RPMI7951 (cell line): ENCODE measurements around the gene CECR2. TPM values are rescaled to one million over a fixed set of nuclear protein-coding genes. Genes with fewer than 3 reads are reported as not detected.

Source experiments
- DNase-seq: peaks from one replicate; pipeline ENCODE4 v3.0.0-alpha.2; 2012; ENCODE audit warnings: low read depth
- total RNA-seq: library from RNA; depleted of rRNA; stranded (reverse); fragments of >200 nt; shearing (Covaris generic); gene quantifications from 2 replicates; pipeline ENCODE4 v1.2.3, GENCODE V29; 2014; rRNA removed

CECR2 gene
- 0.10 and 0.12 TPM in 2 replicates for total RNA-seq

DNA sequence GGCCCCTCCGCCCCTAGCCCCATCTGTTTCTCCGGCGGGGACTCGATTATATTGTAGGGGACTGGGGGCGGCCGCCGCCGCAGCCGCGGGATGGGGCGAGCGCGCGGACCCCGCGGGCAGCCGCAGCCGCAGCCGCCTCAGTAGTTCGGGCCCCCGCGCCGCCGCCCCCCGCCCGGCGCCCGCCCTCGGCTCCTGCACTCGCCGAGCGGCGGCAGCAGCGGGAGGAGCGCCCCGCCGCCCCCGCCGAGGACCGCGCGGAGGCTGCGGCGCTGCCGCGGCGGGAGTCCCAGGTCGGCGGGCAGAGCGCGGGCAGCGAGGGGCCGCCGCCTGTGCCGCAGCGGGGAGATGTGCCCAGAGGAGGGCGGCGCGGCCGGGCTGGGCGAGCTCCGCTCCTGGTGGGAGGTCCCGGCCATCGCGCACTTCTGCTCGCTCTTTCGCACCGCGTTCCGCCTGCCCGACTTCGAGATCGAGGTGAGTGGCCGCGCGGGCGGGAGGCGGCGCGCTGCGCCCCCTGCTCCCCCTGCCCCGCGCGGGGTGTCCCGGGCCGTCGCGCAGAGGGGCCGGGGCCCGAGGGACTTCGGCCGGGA, at the start of gene CECR2:
Gene CECR2 (plus strand): TSS at position 22 of the 587 bp plus-strand sequence. CDS start 324 bp downstream, at position 346.
- DNase-seq: no peak

DNA sequence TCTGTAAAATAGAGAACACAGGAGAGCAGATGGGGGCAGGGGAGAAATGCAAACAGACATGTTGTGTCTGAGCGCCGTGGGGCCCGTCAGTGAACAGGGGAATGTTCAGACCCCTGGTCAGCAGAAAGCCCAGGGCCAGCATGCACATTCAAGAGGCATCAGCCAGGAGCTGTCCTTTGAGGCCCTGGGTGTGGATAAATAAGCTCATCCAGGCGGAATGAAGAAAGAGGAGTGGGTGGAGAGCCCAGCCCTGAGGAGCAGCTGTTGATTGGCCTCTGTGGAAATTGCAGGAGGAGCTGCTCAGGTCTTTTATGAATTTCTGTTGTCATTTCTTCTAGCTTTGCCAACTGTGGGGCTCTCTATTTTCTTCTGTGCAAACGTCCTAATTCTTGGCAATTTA, 49.7 kb upstream of the CECR2 start:
- DNase-seq: no peak

DNA sequence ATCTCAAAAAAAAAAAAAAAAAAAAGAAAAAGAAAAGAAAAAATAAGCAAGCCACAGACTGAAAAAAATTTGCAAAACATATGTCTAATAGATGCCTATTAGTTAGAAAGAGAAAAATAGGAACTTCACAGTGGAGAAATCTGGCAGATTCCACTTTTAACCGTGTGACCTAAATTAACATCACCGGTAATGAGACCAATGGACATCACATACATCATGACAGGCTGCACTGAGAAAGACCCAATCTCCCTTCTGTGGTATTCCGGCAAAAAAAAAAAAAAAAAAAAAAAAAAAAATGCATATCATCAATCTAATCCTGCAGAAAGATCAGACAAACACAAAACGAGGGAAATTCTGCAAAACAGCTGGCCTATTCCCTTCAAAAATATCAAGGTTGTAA, 46.7 kb upstream of the CECR2 start:
- DNase-seq: no peak

DNA sequence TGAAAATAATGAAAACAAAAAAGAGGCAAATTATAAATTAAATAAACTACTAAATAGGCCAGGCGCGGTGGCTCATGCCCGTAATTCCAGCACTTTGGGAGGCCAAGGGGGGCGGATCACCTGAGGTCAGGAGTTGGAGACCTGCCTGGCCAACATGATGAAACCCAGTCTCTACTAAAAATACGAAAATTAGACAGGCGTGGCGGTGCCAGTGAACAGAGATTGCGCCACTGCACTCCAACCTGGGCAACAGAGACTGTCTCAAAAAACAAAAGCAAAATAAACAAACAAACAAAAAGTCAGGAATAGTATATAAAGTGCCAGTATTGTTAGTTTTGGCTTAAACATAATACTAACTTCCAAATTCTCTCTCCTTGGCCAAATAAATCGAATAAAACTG, 37.6 kb upstream of the CECR2 start:
- DNase-seq: no peak

DNA sequence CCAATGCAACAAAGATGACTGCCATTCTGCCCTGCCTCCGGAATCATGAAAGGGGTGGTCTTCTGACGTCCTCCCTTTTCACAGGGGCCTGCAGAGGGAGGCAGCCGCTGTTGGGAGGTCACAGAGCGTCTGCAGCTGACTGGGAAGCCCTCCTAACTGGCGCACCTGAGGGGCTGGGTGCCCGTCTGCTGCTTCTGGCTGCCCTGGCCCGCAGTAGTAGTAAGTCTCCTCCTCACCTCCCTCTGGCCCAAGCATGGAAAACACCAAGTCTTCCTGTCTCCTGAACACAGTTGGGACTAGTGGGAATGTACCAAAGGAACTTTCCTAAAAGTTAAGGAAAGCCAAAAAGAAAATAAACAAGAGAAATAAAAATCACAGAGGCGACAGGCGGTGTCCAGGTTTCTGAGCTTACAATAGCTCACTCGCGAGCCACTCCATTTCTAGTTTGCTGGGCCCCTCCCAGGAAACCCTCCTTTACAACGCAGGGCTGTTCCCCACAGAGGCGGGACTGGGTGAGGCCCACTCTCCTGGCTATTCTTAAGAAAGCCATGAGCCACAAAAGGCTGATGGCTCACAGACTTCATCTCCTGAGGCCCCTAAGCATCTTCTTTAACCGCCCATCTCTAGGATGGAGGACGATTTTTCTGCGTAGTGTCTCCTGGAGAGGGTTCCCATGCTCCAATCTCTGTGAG, 37.0 kb upstream of the CECR2 start:
- no peak for DNase-seq

DNA sequence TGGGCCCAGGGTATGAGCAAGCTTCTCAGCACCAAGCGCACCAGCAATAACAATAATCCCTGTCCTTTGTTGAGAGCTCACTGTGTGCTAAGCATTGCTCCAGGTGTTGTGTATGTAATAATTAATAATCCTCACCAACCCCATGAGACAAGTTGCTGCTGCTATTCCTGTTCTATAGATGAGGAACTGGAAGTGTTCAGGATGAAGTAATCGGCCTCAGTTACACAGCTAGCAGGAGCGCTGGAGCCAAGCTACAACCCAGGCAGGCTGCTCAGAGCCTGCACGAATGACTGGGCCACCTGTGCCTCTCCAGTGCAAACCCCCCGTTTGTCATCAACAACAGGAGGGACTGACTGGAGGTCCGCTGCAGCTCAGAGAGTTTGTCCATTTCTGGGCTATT, 35.2 kb upstream of the CECR2 start:
- DNase-seq: no peak

DNA sequence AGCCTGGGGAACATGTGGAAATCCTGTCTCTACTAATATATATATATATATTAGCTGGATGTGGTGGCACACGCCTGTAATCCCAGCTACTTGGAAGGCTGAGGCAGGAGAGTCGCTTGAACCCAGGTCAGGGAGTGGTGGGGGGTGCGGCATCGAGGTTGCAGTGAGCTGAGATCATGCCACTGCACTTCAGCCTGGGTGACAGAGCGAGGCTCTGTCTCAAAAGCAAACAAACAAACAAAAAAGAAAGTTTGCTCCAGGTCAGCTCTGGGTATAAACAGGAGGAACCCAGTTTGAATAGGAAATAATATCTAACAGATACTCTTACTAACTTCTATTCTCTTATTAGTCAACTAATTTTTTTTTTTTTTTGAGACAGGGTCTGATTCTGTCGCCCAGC, 34.3 kb upstream of the CECR2 start:
- DNase-seq: no peak

DNA sequence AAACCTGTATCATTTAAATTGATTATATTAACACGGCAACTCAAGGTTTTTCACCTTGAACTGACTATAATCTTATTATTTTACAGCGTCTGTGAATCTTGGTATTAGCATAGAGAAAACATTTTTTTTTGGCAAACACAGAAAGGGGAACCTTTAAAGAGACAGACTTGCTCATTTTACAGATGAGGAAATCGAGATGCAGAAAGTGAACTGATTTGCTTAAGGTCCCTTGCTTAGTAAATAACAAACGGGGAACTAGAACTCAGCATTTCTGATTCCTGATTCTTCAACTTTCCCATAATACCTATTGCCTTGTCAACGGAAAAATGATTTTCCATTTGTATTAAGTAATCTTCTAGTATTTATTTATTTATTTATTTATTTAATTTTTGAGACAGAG, 33.2 kb upstream of the CECR2 start:
- DNase-seq: no peak

DNA sequence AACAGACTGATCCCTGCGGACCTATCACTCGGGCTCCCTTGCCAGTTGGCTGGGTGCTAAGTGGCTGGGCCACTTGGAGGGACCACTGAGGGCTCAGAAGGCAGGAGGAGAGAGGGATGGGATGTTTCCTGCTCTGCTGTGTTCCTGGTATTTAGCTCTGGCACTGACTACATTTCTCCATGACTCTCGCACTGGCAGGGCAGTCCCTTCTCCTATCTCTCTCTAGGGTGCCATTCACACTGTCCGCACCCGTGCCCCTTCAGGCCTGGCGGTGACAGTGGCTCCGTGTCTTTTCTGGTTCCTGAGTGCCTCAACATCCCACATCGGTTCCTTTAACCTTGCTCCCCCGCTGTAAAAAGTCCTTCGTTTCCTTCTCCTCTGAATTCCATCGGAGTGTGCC, 31.6 kb upstream of the CECR2 start:
- DNase-seq: no peak

DNA sequence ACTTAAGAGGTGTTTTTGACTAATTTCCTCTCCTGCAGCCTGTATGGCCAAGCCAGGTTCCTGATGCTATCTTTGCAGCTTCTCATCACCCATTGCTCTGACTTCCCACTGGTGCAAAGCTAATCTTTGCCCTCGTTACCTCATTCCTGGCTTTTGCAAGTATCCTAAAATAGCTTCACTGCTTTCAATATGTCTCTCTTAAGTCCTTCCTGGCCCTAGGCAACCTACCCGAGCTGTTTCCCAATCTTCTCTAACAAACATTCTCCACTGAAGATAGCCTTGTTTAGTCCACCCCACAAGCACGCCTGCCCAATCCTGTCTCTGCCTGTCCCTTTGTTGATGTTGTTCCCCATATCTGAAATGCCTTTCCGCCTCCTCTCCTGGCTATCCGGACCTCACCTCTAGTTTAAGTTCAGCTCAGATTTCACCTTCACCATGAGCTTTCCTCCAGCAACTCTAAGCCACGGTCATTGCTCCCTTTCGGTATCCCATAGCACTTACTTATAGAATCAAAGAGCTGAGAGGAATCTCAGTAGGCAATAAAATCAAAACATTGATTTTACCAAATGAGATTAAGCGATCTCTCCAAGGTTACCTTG, 30.1 kb upstream of the CECR2 start:
- DNase-seq: no peak

DNA sequence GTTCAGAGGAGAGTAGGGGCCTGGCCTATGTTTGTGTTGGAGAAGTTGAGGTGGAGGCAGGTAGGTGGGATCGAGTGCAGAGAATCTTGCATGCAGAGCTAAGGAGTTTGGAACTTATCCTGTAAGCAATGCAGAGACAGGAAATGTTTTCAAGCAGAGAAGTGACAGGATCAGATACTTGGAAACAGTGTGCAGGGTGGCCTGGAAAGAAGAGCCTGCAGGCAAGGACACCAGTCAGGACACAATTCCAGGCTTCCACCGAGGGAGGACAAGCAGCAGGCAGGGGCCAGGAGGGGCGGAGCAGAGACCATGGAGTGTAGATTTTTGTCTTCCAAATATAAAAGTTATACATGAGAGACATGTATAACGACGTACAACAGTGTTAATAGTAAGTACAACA, 26.9 kb upstream of the CECR2 start:
- no peak for DNase-seq

DNA sequence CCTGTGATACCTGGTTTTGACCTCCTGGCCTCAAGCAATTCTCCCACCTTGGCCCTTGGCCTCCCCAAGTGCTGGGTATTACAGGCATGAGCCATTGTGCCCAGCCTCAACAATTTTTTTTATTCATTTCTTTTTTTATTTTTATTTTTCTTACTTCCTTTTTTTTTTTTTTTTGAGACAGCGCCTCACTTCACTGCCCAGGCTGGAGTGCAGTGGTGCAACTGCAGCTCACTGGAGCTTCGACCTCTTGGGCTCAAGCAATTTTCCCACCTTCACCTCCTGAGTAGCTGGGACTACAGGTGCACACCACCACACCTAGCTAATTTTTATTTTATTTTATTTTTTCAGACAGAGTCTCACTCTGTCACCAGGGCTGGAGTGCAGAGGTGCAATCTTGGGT, 25.5 kb upstream of the CECR2 start:
- no peak for DNase-seq

DNA sequence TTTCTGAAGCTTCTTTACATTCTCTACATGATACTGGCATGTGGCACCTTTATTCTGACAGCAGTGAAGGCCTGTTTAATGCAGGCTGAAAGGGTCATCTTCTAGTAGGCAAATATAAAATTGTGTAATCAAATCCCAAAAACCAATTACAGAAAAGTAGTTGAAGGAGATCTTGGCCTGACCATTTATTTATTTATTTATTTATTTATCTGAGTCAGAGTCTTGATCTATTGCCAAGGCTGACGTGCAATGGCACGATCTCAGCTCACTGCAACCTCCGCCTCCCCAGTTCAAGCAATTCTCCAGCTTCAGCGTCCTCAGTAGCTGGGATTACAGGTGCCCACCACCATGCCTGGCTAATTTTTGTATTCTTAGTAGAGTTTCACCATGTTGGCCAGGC, 22.7 kb upstream of the CECR2 start:
- no peak for DNase-seq

DNA sequence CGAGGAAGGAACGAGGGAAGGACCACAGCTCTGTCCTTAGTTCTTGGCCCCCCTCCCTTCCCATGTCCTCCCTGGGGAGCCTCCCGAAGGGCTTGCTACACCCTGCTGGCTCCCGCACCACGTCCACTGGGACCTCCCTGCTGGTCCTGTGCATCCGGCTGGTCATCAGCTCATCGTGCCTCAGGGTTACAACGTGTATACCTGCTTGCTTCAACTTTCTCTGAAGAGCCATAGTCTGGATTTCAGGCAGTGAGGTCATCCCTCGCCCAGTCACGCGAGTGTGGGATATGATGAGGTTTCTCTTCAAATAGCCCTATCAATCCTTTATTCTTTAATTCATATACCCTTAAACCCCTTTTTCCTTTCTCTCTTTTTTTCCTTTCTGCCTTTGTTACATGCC, 21.5 kb upstream of the CECR2 start:
- DNase-seq: no peak

DNA sequence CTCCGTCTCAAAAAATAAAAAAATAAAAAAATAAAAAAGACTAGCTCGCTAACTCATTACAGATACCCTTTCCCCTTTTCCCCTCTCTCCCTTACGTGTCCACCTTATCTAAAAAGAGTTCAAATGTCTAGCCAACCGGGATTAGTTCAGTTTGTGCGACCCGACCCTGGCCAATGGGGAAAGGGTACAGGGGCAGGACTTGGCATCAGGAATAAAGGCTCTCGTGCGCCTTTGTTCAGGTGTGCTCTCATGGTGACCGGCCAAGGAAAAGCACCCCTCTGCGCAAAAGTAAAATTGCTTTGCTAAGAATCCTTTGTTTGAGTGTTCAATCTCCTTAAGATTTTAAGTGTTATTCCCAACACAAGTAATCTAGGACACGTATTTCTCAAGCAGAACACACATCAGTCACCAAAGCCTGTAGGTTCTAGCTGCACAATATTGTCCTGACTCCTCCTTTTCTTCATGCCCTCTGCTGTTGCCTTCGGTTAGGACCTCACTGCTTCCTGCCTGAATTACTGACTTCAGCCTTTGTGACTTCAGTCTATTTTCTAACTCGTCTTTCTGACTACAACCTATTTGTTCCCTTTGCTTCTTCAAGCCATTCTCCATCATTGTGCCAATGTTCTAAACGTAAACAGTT, 20.7 kb upstream of the CECR2 start:
- DNase-seq: no peak

DNA sequence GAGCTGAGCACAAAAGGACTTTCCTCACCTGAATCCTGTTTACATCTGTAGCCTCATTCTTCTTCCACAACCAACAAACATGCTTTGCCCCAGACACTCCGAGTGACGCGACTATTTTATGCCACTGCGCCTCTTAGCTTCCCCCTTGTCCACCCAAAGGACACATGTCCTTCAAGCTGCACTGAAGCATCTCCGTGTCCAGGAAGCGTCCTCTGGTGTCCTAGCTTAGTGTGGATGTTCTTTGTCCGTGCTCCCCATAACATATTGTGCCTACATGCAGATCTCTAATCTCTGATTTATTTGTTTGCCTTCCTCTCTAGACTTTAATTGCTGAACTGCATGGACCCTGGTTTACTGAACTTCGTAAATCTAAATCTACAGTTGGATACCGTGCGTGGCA, 20.1 kb upstream of the CECR2 start:
- no peak for DNase-seq

DNA sequence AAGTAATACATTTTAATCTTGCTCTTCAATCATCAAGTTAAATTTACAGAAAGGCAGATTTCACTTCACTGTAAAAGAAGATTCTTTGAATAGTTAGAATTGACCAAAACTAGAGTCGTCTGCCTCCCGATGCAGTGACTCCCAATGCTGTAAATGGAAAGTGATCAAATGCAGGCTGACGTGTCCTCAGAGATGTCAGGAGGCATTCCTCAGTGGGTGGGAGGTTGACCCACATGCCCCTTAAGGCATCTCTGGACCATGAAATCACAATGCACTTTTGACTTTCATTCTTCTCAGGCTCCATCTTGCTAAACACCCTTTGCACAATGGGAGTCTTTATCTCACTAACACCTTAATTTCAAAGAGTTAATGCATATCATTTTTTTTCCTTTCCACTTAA, 19.0 kb upstream of the CECR2 start:
- DNase-seq: no peak

DNA sequence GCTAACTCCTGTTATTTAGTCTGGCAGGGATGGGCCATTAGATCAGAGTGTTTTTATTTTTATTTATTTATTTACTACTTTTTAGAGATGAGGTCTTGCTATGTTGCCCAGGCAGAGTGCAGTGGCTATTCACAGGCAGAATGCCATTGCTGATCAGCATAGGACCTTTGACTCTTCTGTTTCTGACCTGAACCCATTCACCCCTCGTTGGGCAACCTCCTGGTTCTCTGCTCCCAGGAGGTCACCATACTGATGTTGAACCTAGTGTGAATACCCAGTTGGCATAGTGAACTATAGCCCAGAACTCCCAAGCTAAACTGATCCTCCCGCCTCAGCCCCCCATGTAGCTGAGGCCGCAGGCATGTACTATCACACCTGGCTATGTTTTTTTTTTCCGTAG, 16.5 kb upstream of the CECR2 start:
- no peak for DNase-seq

DNA sequence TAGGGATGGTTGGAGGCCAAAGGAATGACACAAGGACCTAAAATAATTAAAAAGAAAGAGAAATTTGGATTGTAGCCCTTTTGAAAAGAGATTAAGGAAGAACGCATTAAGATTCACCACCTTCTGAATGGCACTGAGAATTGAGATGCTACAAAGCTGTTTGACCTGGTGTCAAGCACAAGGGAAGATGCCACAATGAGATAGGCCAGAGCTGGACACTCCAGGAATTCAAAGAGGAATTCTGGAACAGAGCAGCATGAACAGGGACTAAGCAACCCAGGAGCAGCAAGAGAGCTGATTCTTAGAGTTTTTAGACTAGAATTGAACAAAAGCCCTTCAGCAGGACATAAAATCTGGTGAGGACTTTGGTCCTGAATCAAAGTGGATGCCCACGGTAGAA, 11.6 kb upstream of the CECR2 start:
- DNase-seq: no peak

DNA sequence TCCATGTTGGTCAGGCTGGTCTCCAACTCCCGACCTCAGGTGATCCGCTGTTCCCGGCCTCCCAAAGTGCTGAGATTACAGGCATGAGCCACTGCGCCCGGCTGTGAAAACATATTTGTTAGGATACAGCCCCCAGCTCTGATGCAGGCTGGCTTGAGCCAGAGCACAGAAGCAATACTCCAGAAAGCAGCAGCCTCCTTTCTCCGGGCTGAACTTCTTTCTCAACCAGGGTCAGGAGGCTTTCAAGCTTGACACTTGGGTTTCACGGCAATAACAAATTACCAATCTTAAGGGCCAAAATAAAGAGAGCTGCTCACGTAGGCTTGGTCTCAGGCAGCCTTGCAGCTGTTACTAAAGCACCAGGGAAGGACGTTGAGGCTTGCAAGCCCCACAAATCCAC, 10.8 kb upstream of the CECR2 start:
- no peak for DNase-seq

DNA sequence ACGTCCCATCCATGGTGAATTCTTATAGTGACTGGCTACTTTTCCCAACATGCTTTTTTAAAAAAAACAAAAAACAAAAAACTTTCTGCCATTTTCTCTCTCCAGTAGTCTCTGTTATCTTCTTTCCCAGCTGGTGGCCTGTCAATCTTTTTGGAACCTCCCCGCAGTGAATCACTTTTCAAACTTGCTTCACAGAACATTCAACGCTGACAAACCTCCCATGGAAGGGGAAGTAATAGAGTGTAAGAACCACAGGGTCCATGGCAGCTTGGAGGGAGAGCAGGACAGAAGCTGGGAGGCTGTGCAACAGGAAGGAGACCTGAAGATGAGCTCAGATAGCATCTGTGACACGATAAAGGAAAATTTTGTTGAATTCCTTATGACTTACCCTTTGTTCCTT, 9.8 kb upstream of the CECR2 start:
- no peak for DNase-seq

DNA sequence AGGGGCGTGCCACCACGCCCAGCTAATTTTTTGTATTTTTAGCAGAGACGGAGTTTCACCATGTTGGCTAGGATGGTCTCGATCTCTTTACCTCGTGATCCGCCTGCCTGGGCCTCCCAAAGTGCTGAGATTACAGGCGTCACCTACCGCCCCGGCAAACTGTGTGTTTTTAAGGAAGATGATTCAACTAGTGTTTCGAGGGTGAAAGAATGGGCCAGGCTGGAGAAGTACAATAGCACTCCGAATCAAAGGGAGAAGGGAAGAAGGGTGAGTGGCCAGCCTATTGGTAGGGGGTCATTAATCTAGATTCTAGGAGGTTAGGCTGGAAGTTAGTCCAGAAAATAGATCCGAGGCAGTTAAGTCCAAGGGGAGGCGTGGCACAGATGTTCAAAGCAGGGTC, 2.9 kb upstream of the CECR2 start:
- DNase-seq: no peak

DNA sequence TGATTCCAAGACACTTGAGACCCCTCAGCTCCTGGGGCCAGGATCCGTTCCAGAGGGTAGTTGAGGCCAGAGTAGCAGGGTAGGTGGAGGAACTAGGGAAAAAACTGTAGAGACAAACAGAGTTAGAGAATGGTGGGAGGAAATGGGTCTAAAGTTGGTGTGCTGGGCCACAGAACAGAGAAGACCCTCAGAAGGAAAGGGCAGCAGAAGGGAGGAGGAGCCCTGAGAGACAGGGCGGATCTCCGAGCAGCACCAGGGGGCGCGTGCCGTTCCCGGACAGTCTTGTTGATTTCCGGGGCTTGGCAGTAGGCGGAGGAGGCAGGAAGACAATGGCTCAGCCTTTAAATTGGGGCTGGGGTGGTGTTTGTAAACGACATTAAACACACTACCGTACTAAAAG, 2.4 kb upstream of the CECR2 start:
- no peak for DNase-seq
